MM.1S (cell line): ENCODE results near the gene GYPC.

ENCODE experiments used
- DNase-seq: peaks from one replicate; pipeline ENCODE4 v3.0.0-alpha.2; 2015
- H2AFZ ChIP-seq: fragments of 300-600 bp; sonication (generic); 2 replicates; pipeline ENCODE4 v1.6.0; 2016; ENCODE audit warnings: antibody characterized with exemption, low read length
- H3F3A ChIP-seq: fragments of 300-600 bp; sonication (generic); 2 replicates; pipeline ENCODE4 v1.6.1; 2016; ENCODE audit warnings: mild to moderate bottlenecking, antibody characterized with exemption, low read length, moderate library complexity, mixed read lengths; ENCODE audit not compliant: insufficient read depth
- H3K27ac ChIP-seq: fragments of 300-600 bp; sonication (generic); 2 replicates; pipeline ENCODE4 v1.5.1; 2016; ENCODE audit warnings: mild to moderate bottlenecking, low read length
- H3K27me3 ChIP-seq: fragments of 300-600 bp; sonication (generic); replicated peaks from 2 replicates; pipeline ENCODE4 v1.6.0; 2016; ENCODE audit warnings: low read length; ENCODE audit not compliant: insufficient read depth
- H3K36me3 ChIP-seq: fragments of 300-600 bp; sonication (generic); replicated peaks from 2 replicates; pipeline ENCODE4 v1.6.1; 2016; ENCODE audit warnings: mild to moderate bottlenecking, low read length, mixed read lengths; ENCODE audit not compliant: insufficient read depth
- H3K4me1 ChIP-seq: fragments of 300-600 bp; sonication (generic); 2 replicates; pipeline ENCODE4 v1.6.1; 2016; ENCODE audit warnings: low read length, mixed read lengths
- H3K4me2 ChIP-seq: fragments of 300-600 bp; sonication (generic); 2 replicates; pipeline ENCODE4 v1.6.0; 2016; ENCODE audit warnings: low read depth, low read length
- H3K4me3 ChIP-seq: fragments of 300-600 bp; sonication (generic); 2 replicates; pipeline ENCODE4 v1.5.1; 2016; ENCODE audit warnings: low read length, mixed read lengths
- H3K79me2 ChIP-seq: fragments of 300-600 bp; sonication (generic); 2 replicates; pipeline ENCODE4 v1.6.1; 2016; ENCODE audit warnings: mixed run types, low read length, mixed read lengths
- H3K9ac ChIP-seq: fragments of 300-600 bp; sonication (generic); 2 replicates; pipeline ENCODE4 v1.6.1; 2016; ENCODE audit warnings: low read length, mixed read lengths
- H3K9me2 ChIP-seq: fragments of 300-600 bp; sonication (generic); replicated peaks from 2 replicates; pipeline ENCODE4 v1.6.1; 2016; ENCODE audit warnings: mild to moderate bottlenecking, low read length, mixed read lengths; ENCODE audit not compliant: insufficient read depth
- H3K9me3 ChIP-seq: fragments of 300-600 bp; sonication (generic); replicated peaks from 2 replicates; pipeline ENCODE4 v1.6.1; 2016; ENCODE audit warnings: mild to moderate bottlenecking, low read length, mixed read lengths; ENCODE audit not compliant: insufficient read depth
- H4K20me1 ChIP-seq: fragments of 300-600 bp; sonication (generic); 2 replicates; pipeline ENCODE4 v1.6.1; 2016; ENCODE audit warnings: mild to moderate bottlenecking, low read length, moderate library complexity, mixed read lengths; ENCODE audit not compliant: insufficient read depth
- CTCF ChIP-seq: fragments of 300-600 bp; sonication (generic); IDR thresholded peaks from 2 replicates; pipeline ENCODE4 v1.5.1; 2016; ENCODE audit warnings: antibody characterized with exemption, low read length, mixed read lengths
- EZH2 ChIP-seq: fragments of 300-600 bp; sonication (generic); optimal IDR thresholded peaks from 2 replicates; pipeline ENCODE3; 2017; ENCODE audit warnings: low read depth, mild to moderate bottlenecking, antibody characterized with exemption, low read length, mixed read lengths
- EZH2phosphoT487 ChIP-seq: fragments of 300-600 bp; sonication (generic); IDR thresholded peaks from 2 replicates; pipeline ENCODE4 v1.6.1; 2018; ENCODE audit warnings: antibody characterized with exemption, low read length

GYPC gene

DNA sequence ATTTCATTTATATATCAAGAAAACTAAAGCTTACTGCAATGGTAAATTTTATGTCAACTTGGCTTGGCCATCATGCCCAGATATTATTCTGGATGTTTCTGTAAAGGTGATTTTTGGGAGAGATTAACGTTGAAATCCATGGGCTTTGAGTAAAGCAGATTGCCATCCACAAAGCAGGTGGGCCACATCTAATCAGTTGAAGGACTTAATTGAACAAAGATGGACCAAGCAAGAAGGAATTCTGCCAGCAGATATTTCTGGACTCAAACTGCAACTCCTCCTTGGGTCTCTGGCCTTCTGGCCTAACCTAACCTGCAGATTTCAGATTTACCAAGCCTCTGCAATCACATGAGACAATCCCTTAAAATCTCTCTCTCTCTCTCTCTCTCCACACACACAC lies 77.8 kb downstream of the GYPC start:
- H3K27me3 ChIP-seq = no peaks in the 10 kb centered on the region
- DNase-seq = no peak
- no peaks in the 10 kb centered on the region for H4K20me1 ChIP-seq
- H3K9me2 ChIP-seq = no peaks in the 10 kb centered on the region
- H3K9me3 ChIP-seq = no peaks in the 10 kb centered on the region
- no peak overlapping the region for H2AFZ ChIP-seq
- no peak for TF ChIP-seq EZH2phosphoT487
- no peak for TF ChIP-seq CTCF
- TF ChIP-seq EZH2 = no peak
- H3K79me2 ChIP-seq = no peaks in the 10 kb centered on the region
- no peak overlapping the region for H3K9ac ChIP-seq
- no peaks in the 10 kb centered on the region for H3K36me3 ChIP-seq
- H3F3A ChIP-seq = no peaks in the 10 kb centered on the region
- H3K4me1 ChIP-seq = no peaks in the 10 kb centered on the region
- no peak overlapping the region for H3K27ac ChIP-seq
- H3K4me2 ChIP-seq = no peak overlapping the region
- no peak overlapping the region for H3K4me3 ChIP-seq

DNA sequence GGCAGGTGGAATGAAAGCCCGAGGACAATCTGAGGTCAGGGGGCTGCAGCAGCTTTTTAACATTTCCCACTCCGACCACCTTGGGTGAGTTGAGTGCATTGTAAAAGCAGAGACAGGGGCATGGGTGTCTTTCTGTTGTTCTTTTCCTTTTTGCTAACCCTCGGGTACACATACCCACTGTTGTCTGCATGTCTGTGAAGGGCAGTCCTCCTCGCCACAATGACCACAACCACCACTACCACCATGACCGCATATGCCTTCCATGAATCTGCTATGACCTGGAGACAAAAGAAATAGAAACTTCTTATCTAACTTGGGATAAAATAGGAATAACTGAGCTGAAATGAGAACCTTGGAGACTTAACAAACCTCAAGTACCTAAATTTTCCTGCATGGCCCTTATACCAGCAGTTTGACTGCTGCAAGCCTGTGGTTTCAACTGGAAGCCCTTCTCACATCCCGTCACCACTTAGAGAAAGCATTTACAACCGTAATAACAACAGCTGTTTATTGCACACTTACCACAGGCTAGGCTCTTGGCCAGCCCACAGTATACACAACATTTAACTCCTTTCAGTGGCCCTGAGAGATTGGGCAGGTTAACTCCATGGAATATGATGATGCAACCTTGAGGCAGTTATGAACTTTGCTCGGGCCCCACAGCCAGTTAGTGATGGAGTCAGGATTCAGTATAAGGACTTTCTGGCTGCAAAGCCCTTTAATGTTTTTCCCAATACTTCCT lies 80.3 kb downstream of the GYPC start:
- Histone ChIP-seq H3K4me2 (no peak overlapping the region), H3K27ac (no peak overlapping the region), H3F3A (no peaks in the 10 kb centered on the region), H3K4me3 (no peak overlapping the region), H3K36me3 (no peaks in the 10 kb centered on the region), H4K20me1 (no peaks in the 10 kb centered on the region), H3K9me3 (no peaks in the 10 kb centered on the region), H3K27me3 (no peaks in the 10 kb centered on the region), H3K9me2 (no peaks in the 10 kb centered on the region), H3K79me2 (no peaks in the 10 kb centered on the region), H2AFZ (no peak overlapping the region), H3K4me1 (no peaks in the 10 kb centered on the region), H3K9ac (no peak overlapping the region)
- TF ChIP-seq EZH2 (no peak), EZH2phosphoT487 (no peak), CTCF (no peak)
- no peak for DNase-seq

- Histone ChIP-seq H2AFZ (no peak overlapping the region), H3K27ac (no peak overlapping the region), H3K9me3 (no peaks in the 10 kb centered on the region), H3F3A (no peaks in the 10 kb centered on the region), H3K27me3 (no peaks in the 10 kb centered on the region), H3K4me1 (no peaks in the 10 kb centered on the region), H3K79me2 (no peaks in the 10 kb centered on the region), H3K36me3 (no peaks in the 10 kb centered on the region), H3K4me2 (no peak overlapping the region), H4K20me1 (no peaks in the 10 kb centered on the region), H3K9me2 (no peaks in the 10 kb centered on the region), H3K9ac (no peak overlapping the region), H3K4me3 (no peak overlapping the region)
- TF ChIP-seq EZH2phosphoT487 (no peak), EZH2 (no peak), CTCF (no peak)
- DNase-seq = no peak
Observed at GRCh38 chr2:126739141-126739540, 83.2 kb downstream of the GYPC start.
